Stimulated activated CD4-positive, alpha-beta T cell treated with anti-CD3 and anti-CD28 coated beads, Interleukin-4, amount 100 ng/mL, for 4 hours (primary cell): ENCODE results near the gene SBF1.
"Not testable (repeated sequence)": the region's sequence is repeated elsewhere in the genome, so short reads cannot be mapped to it uniquely, and the experiment has no call there.

Source experiments
- DNase-seq, 2 experiments: peaks; one replicate each; pipeline ENCODE4 v3.0.0-alpha.2; 2020

Gene SBF1

GRCh38 chr22:50422046-50422445, 52.8 kb downstream of the SBF1 start:
- DNase-seq, result no peak

DNA sequence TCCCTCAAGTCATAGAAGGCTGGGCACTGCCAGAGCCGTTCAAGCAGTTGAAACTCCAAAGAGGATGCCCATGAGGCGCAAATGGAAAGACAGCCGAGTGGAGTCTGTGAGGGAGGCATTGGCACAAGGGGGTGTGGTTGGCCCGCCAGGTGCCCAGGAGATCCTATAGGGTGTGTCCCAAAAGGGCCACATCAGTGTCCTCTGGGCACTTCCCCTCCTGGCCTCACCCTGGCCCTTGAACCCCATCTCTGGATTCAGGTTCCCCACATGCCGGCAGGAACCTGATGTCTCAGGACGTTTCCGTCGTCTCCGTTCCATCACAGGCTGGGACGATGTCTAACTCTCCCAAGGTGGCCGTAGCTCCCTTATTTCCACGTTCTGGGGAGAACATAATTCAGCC, 54.3 kb downstream of the SBF1 start:
- DNase-seq, result no peak

GRCh38 chr22:50420015-50420414, 54.8 kb downstream of the SBF1 start:
- DNase-seq, result no peak

DNA sequence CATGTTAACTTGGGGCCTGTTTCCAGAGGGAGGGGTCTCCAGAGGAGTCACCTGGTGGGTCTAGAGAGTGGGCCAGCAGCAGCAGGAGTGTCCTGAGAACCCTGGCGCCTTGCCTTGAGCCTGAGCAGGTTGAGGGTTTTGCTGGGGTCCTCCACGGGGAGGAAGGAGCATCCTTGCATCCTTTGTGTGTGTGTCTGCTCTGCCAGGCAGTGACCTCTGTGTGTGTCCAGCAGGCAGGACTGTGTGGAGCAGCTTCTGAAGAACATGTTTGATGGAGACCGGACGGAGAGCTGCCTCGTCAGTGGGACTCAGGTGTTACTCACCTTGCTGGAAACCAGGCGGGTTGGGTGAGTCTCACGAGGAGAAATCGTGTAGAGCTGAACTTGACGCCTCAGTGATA, 55.7 kb downstream of the SBF1 start:
- DNase-seq, result no peak

GRCh38 chr22:50418624-50419023, 56.2 kb downstream of the SBF1 start:
- no peak for DNase-seq

DNA sequence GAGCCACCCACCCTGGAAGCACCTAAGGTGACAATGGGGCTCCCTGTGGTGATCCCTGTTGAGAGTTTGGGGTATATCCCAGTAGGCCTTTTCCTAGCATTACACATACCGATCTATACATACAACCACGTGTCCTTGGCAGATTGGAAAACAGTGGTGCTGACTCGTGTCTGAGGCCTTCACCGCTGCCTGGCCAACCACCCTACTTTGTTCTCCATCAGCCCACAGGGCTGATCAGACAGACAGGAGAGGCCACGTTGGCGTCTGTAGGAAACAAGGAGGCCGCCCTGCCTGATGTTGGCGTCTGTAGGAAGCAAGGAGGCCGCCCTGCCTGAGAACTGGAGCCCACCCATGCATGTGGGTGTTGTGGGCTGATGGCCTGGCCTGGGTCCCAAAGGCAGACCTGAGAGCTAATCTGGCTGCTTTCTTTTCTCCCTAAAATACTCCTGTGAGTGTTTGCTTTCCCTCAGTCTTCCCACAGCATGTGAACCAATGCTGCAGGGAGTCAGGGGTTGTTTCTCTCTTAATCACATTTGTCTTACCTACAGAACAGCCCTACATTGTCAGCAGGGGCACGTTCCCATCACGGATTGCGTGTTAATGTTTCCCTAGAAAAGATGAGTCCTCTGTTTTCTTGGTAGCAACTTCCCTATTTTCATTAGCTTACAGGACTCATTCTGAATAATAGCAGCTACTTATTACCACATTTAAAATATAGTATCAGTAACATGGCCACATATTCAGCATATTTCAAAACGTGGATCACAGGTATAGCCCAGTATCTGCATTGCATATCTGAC, 57.2 kb downstream of the SBF1 start:
- DNase-seq, result no peak

- DNase-seq, result no peak
Measured at GRCh38 chr22:50416996-50417395, 57.8 kb downstream of the SBF1 start.

DNA sequence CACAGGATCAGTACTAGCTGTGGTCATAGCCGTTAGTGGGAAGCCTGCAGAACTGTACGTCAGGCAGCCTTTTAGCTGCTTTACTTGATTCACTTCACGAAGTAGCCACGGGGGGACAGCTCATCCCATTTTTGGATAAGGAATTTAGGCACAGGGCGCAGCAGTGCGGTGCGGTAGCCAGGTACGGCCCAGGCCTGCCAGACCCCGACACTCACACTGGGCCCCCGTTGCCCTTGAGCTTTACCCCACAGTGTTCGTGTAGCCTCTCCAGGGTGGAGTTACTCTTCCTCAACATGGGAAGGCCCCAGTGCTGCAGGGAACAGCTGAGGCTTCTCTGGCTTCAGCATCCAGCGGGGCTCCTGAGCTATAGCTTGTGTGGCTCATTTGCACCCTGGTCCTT, 59.4 kb downstream of the SBF1 start:
- DNase-seq, result no peak

DNA sequence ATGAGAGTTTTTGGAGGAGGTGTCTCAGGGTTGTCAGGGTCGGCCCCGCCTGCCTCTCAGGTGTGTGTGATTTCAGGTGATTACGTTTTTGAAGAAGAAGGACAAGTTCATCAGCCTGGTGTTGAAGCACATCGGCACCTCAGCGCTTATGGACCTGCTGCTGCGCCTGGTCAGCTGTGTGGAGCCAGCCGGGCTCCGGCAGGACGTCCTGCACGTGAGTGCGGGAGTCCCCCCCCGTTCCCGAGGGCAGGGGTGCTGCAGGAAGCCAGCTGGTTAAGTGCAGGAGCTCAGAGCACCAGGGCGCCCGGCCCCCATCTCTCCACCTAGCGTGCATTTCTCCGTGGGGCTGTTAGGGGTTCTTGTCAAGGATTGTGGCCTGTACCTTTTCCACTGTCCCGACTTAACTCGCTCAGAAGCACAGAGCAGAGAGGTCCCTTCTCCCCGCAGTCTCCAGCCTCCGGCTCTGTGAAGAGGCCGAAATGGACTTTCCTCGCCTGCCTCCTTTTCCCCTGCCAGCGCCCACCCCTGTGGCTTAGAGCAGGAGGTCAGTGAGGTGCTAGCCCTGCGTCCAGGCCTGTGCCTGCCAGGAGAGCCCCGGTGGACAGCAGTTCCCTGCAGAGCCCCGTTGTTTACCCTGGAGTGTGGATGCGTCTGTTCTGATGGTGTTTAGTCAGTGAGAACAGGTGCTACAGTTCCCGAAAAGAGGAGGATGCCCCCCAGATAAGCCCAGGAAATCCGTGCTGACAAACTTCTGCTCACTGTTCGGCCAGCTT, 60.2 kb downstream of the SBF1 start:
- no peak for DNase-seq

DNA sequence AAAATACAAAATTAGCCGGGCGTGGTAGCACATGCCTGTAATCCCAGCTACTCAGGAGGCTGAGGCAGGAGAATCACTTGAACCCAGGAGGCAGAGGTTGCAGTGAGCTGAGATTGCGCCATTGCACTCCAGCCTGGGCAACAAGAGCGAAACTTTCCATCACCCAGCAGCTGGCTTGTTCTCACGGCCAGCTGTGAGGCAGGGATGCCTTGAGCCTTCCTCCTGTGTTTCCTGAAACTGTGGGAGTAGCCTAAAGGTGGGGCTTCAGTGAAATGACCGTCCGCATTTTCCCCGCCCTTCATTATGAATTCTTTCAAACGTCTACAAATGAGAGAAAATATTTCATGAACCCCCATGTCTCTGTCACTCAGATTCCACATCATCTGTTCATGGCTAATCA, 65.9 kb downstream of the SBF1 start:
- not testable (repeated sequence) for DNase-seq

GRCh38 chr22:50408311-50408710, 66.5 kb downstream of the SBF1 start:
- DNase-seq, result no peak

GRCh38 chr22:50406416-50407170, 68.2 kb downstream of the SBF1 start:
- DNase-seq, result no peak

GRCh38 chr22:50403701-50404101, 71.1 kb downstream of the SBF1 start:
- no peak for DNase-seq

DNA sequence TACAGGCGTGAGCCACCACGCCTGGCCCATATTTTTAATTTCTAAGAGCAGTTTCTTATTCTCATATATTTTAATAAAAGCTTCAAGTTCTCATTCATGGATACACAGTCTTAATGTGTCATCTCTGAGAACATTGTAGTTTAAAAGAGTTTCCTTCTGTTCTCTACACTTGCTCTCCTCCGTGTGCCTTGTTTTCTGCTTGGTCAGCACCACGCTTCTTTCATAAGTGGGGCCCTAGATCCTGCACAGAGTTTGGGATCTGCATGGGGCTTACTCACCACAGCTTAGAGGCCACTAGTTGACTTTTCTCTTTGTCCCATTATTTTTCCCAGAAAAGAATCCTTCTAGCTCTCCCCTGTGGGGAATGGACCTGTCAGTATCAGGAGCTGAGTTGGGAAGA, 72.9 kb downstream of the SBF1 start:
- no peak for DNase-seq

GRCh38 chr22:50400931-50401330, 73.9 kb downstream of the SBF1 start:
- no peak for DNase-seq

DNA sequence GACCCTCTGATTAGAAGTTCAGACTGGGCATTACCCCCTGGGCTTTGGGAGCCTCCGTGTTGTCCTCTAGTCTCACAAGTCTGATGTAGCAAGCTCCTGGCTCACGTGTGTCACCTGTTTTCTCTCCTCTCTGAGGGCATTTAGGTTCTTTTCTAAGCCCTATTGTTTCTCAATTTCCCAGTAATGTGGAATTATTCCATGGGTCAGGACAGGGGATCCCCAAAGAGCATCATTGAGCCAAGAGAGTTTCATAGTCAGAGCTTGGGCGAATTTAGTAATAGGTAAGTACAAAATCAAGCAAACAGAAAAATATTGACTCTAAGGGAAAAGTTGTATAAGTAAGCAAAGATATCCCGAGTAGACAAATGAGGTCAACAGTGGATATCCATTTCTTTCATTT, 74.4 kb downstream of the SBF1 start:
- no peak for DNase-seq

DNA sequence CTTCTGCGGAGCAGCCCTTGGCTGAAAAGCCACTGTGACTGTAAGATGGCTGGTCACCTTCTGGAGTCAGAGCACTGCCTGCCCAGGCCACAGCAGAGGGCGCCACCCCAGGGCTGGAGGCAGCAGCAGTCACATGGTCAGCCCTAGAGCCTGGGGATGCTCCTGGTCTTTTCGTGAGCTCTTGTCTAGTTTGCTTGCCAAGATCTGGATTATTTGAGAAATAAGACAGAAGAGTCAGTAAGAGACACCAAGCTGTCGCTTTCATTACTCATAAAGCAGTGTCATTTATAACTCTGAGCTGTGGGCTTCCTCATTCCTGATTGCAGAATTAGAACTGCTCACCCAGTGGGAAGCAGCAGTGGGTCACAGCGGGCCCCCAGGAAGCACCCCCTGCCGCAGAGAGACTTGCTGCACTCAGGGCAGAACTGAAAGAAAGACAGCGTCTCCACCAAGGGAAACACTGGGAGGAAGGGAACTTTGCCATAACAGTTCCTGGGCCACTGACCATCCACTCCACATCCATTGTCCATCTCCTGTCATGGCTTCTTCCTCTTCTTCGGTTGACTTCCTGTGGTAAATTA, 75.0 kb downstream of the SBF1 start:
- no peak for DNase-seq

DNA sequence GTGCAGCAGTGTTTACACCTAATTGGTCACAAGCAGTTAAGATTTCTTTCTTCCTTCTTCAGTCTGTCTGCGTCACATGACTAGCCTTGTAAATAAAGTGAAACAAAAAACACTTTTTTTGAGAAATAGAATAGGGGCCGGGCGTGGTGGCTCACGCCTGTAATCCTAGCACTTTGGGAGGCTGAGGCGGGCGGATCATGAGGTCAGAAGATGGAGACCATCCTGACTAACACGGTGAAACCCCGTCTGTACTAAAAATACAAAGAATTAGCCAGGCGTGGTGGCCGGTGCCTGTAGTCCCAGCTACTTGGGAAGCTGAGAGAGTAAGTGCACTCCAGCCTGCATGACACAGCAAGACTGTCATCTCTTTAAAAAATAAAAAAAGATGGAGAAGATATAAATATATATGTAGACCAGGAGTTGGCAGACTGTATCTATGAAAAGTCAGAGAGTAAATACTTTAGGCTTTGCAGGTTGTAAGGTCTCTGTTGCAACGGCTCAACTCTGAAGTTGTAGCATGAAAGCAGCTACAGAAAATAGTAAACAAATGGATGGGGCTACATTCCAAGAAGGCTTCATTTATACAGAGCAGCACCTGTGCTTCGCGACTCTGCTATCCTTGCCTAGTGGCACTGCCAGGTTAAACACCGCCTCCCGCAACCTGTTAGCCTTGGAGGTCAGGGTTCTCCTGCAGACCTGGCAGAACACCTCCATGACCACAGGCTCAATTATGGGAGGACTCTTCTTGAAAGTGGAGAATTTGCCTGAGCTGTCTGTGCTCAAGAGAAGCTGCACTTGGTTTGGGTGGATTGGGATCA, 75.8 kb downstream of the SBF1 start:
- DNase-seq, result no peak

- not testable (repeated sequence) for DNase-seq
Measured at GRCh38 chr22:50397371-50398060, 77.3 kb downstream of the SBF1 start.

GRCh38 chr22:50396751-50397370, 78.0 kb downstream of the SBF1 start:
- DNase-seq, result no peak
